Hepatocyte (in vitro differentiated cells): Measurements from ENCODE around the gene MT4. TPM values are rescaled to one million over a fixed set of nuclear protein-coding genes. Genes with fewer than 3 reads are reported as not detected.
A peak's percentile ranks its signal among the peaks of the same experiment; 100 is the strongest.

Experiments
- DNase-seq: peaks from one replicate; pipeline ENCODE4 v3.0.0-alpha.2; 2016; ENCODE audit warnings: low spot score
- H2AFZ ChIP-seq: fragments of 200-600 bp; sonication (generic); 2 replicates; pipeline ENCODE4 v1.6.0; 2016; ENCODE audit warnings: antibody characterized with exemption, mild to moderate bottlenecking
- H3K27ac ChIP-seq: fragments of 200-600 bp; sonication (generic); 2 replicates; pipeline ENCODE4 v1.5.1; 2016; ENCODE audit warnings: mild to moderate bottlenecking
- H3K27me3 ChIP-seq: fragments of 200-600 bp; sonication (generic); 2 replicates; pipeline ENCODE4 v1.6.1; 2016
- H3K36me3 ChIP-seq: fragments of 200-600 bp; sonication (generic); replicated peaks from 2 replicates; pipeline ENCODE4 v1.5.1; 2016; ENCODE audit warnings: low read depth; ENCODE audit not compliant: insufficient read depth
- H3K4me1 ChIP-seq: fragments of 200-600 bp; sonication (generic); 2 replicates; pipeline ENCODE4 v1.5.1; 2016; ENCODE audit warnings: mild to moderate bottlenecking, moderate library complexity; ENCODE audit not compliant: insufficient read depth
- H3K4me2 ChIP-seq: fragments of 200-600 bp; sonication (generic); 2 replicates; pipeline ENCODE4 v1.6.0; 2016
- H3K4me3 ChIP-seq: fragments of 200-600 bp; sonication (generic); 2 replicates; pipeline ENCODE4 v1.5.1; 2016; ENCODE audit warnings: mild to moderate bottlenecking
- H3K79me2 ChIP-seq: fragments of 200-600 bp; sonication (generic); 2 replicates; pipeline ENCODE4 v1.6.0; 2017; ENCODE audit warnings: mild to moderate bottlenecking
- H3K9me2 ChIP-seq: fragments of 200-600 bp; sonication (generic); replicated peaks from 2 replicates; pipeline ENCODE4 v1.6.0; 2017; ENCODE audit warnings: mild to moderate bottlenecking; ENCODE audit not compliant: insufficient read depth
- H3K9me3 ChIP-seq: fragments of 200-600 bp; sonication (generic); 2 replicates; pipeline ENCODE4 v1.5.1; 2016; ENCODE audit warnings: low read depth, mild to moderate bottlenecking
- H4K20me1 ChIP-seq: fragments of 200-600 bp; sonication (generic); 2 replicates; pipeline ENCODE4 v1.6.0; 2016; ENCODE audit warnings: mild to moderate bottlenecking; ENCODE audit not compliant: insufficient read depth, poor library complexity, severe bottlenecking
- CTCF ChIP-seq: fragments of 200-600 bp; sonication (generic); IDR thresholded peaks from 2 replicates; pipeline ENCODE4 v1.5.1; 2016; ENCODE audit warnings: antibody characterized with exemption, mild to moderate bottlenecking; ENCODE audit not compliant: poor library complexity
- EZH2 ChIP-seq: fragments of 200-600 bp; sonication (generic); IDR thresholded peaks from 2 replicates; pipeline ENCODE4 v1.6.1; 2016; ENCODE audit warnings: antibody characterized with exemption, mild to moderate bottlenecking, borderline replicate concordance
- EZH2phosphoT487 ChIP-seq: fragments of 200-600 bp; sonication (generic); IDR thresholded peaks from one replicate; pipeline ENCODE4 v1.6.1; 2018; ENCODE audit warnings: antibody characterized with exemption, mild to moderate bottlenecking, low read depth, moderate library complexity; ENCODE audit not compliant: unreplicated experiment, severe bottlenecking
- WGBS: methylation state at CpG from one replicate; pipeline ENCODE4 v1.1.6; 2016; ENCODE audit warnings: low lambda C conversion rate; ENCODE audit errors: missing lambda C conversion rate; 5-methylcytosine and 5-hydroxymethylcytosine counted together
- polyA plus RNA-seq: library from polyadenylated mRNA; unstranded; fragments of >200 nt; fragmentation: Nextera tagmentation; extraction: Ambion mirVana; gene quantifications from 2 replicates; pipeline ENCODE4 v1.2.1, GENCODE V29; 2016
- total RNA-seq: library from RNA; depleted of rRNA; stranded (reverse); fragments of >200 nt; gene quantifications from 2 replicates; pipeline ENCODE4 v1.2.3, GENCODE V29; 2014

The MT4 gene
- total and polyA plus RNA-seq, 2 experiments from 2014 or later, result not detected

GRCh38 chr16:56518425-56518824 is 46.4 kb upstream of the MT4 start:
- 95% methylated on average over 7 of the region's 7 CpGs for WGBS
- H3K9me3 ChIP-seq, result no peaks in the 10 kb centered on the region

GRCh38 chr16:56519459-56520250 is 45.2 kb upstream of the MT4 start, which contains the start of gene BBS2:
TSS of gene BBS2 (minus strand) at chr16:56520024. CDS start at chr16:56519862, 162 bp downstream.
- Histone ChIP-seq H2AFZ (peak within 1 kb of the TSS; percentile 90), H3K4me1 (peaks cover 5% of the 10 kb centered on the region), H3K27ac (peak within 1 kb of the TSS; percentile 88), H3K36me3 (no peaks in the 10 kb centered on the region), H3K27me3 (no peaks in the 10 kb centered on the region), H3K9me3 (no peaks in the 10 kb centered on the region), H3K4me2 (peak within 1 kb of the TSS; percentile 76), H3K9me2 (no peaks in the 10 kb centered on the region), H3K4me3 (peak within 1 kb of the TSS; percentile 72), H4K20me1 (no peaks in the 10 kb centered on the region), H3K79me2 (peaks cover 32% of the 10 kb centered on the region)
- under 1% methylated on average over 59 of the region's 65 CpGs for WGBS
- TF ChIP-seq EZH2, result no peak
- no peak for TF ChIP-seq EZH2phosphoT487
- TF ChIP-seq CTCF, result no peak
- DNase-seq, result peak; percentile 96

More at GRCh38 chr16:56518425-56518824, 46.4 kb upstream of the MT4 start:
- Histone ChIP-seq H3K27ac (no peak overlapping the region), H2AFZ (no peak overlapping the region), H3K4me1 (peaks cover 5% of the 10 kb centered on the region), H3K4me2 (peak overlapping the region; percentile 76), H3K4me3 (no peak overlapping the region), H3K27me3 (no peaks in the 10 kb centered on the region), H4K20me1 (no peaks in the 10 kb centered on the region), H3K36me3 (no peaks in the 10 kb centered on the region), H3K9me2 (no peaks in the 10 kb centered on the region), H3K79me2 (peaks cover 34% of the 10 kb centered on the region)
- DNase-seq, result no peak
- TF ChIP-seq EZH2, result no peak
- TF ChIP-seq EZH2phosphoT487, result no peak
- TF ChIP-seq CTCF, result no peak

- peaks cover 29% of the 10 kb centered on the region for H3K79me2 ChIP-seq
- H3K9me3 ChIP-seq, result no peaks in the 10 kb centered on the region
- H3K27me3 ChIP-seq, result no peaks in the 10 kb centered on the region
- H3K4me2 ChIP-seq, result peak overlapping the region; percentile 76
- no peak overlapping the region for H3K4me3 ChIP-seq
- WGBS, result 42% methylated on average over 4 of the region's 4 CpGs
- TF ChIP-seq CTCF (no peak), EZH2phosphoT487 (no peak), EZH2 (no peak)
- H3K27ac ChIP-seq, result peak overlapping the region; percentile 44
- no peaks in the 10 kb centered on the region for H4K20me1 ChIP-seq
- H3K9me2 ChIP-seq, result no peaks in the 10 kb centered on the region
- peak overlapping the region; percentile 90 for H2AFZ ChIP-seq
- no peak for DNase-seq
- peaks cover 5% of the 10 kb centered on the region for H3K4me1 ChIP-seq
- H3K36me3 ChIP-seq, result no peaks in the 10 kb centered on the region
Measured at GRCh38 chr16:56520251-56520577, 44.7 kb upstream of the MT4 start.
